ENCODE data around the gene CLN6. TPM values are rescaled to one million over a fixed set of nuclear protein-coding genes. Genes with fewer than 3 reads are reported as not detected.

The CLN6 gene
- total RNA-seq, 3 donors from 2014 or later: 20.1 to 39.2 (median 31.0) TPM

GRCh38 chr15:68192804-68193486 is 36.6 kb downstream of the CLN6 start:
- no peak for TF ChIP-seq CTCF (IDR thresholded peaks at IDR 0.05)
- no peak for ATAC-seq
- no peaks in the 10 kb centered on the region for H3K36me3 ChIP-seq (ENCODE audit: low read depth)

GRCh38 chr15:68192117-68192516 is 37.4 kb downstream of the CLN6 start:
- TF ChIP-seq CTCF (IDR thresholded peaks at IDR 0.05): no peak
- DNase-seq: no peak
- no peaks in the 10 kb centered on the region for H3K9me3 ChIP-seq
- H3K36me3 ChIP-seq (ENCODE audit: low read depth): no peaks in the 10 kb centered on the region
- no peak overlapping the region for H3K4me3 ChIP-seq
- intact Hi-C loops (cut with DNase I, micrococcal nuclease): no loop called here
- ATAC-seq: no peak
- peaks cover 22% of the 10 kb centered on the region for H3K4me1 ChIP-seq (ENCODE audit: low read depth)

More at GRCh38 chr15:68192804-68193486, 36.6 kb downstream of the CLN6 start:
- H3K4me1 ChIP-seq (ENCODE audit: low read depth): peaks cover 20% of the 10 kb centered on the region
- no peak for DNase-seq
- intact Hi-C loops (cut with DNase I, micrococcal nuclease): no loop called here
- H3K9me3 ChIP-seq: no peaks in the 10 kb centered on the region
- H3K4me3 ChIP-seq: no peak overlapping the region

- H3K9me3 ChIP-seq: no peaks in the 10 kb centered on the region
- no peak for ATAC-seq
- H3K36me3 ChIP-seq (ENCODE audit: low read depth): no peaks in the 10 kb centered on the region
- no peak for DNase-seq
- H3K4me3 ChIP-seq: no peak overlapping the region
- intact Hi-C loops (cut with DNase I, micrococcal nuclease): no loop called here
- no peak for TF ChIP-seq CTCF (IDR thresholded peaks at IDR 0.05)
- peaks cover 26% of the 10 kb centered on the region for H3K4me1 ChIP-seq (ENCODE audit: low read depth)
Observed at GRCh38 chr15:68191555-68191954, 38.0 kb downstream of the CLN6 start.

- ATAC-seq (no peak), DNase-seq (no peak)
- no peak for TF ChIP-seq CTCF (IDR thresholded peaks at IDR 0.05)
- Histone ChIP-seq H3K9me3 (no peaks in the 10 kb centered on the region), H3K4me1 (ENCODE audit: low read depth) (peaks cover 28% of the 10 kb centered on the region), H3K4me3 (no peak overlapping the region), H3K36me3 (ENCODE audit: low read depth) (no peaks in the 10 kb centered on the region)
- intact Hi-C loops (cut with DNase I, micrococcal nuclease): no loop called here
Observed at GRCh38 chr15:68190048-68190447, 39.5 kb downstream of the CLN6 start.

GRCh38 chr15:68188647-68189046 is 40.9 kb downstream of the CLN6 start:
- H3K9me3 ChIP-seq: no peaks in the 10 kb centered on the region
- ATAC-seq: no peak
- H3K36me3 ChIP-seq (ENCODE audit: low read depth): no peaks in the 10 kb centered on the region
- no peak for DNase-seq
- H3K4me1 ChIP-seq (ENCODE audit: low read depth): peaks cover 28% of the 10 kb centered on the region
- H3K4me3 ChIP-seq: no peak overlapping the region
- TF ChIP-seq CTCF (IDR thresholded peaks at IDR 0.05): no peak
- intact Hi-C loops (cut with DNase I, micrococcal nuclease): no loop called here

Measured in mucosa of descending colon (tissue), 3 donors.